ENCODE measurements around the gene FRMD4A.
"Not testable (repeated sequence)": the region's sequence is repeated elsewhere in the genome, so short reads cannot be mapped to it uniquely, and the experiment has no call there.

FRMD4A gene

DNA sequence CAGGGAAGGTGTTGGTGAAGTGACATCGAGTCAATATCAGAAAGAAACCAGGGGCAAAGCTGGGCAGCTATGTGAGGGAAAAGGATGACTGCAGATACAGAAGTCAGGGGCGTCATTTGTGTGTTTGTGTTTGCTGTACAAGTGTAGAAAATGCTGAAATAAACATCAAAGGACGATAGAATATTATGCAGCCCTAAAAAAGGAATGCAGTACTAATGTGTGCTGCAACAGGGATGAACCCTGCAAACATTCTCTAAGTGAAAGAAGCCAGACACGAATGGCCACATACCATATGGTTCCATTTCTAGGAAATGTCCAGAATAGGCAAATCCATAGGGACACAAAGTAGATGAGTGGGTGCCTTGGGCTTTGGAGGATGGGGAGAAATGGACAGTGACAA lies 610.0 kb downstream of the FRMD4A start:
- Histone ChIP-seq H3K36me3 (ENCODE audit: insufficient read depth, low read length) (peaks cover 7% of the 10 kb centered on the region; the same call in 1 of the 2 replicates), H3K9me3 (ENCODE audit: insufficient read depth, low read depth, low read length) (0 out of 2 replicates have a peak, but pooled peaks cover 2% of the 10 kb centered on the region), H3K27ac (ENCODE audit: low read depth, low read length) (no peak overlapping the region), H3K9ac (ENCODE audit: low read depth, low read length) (no peak overlapping the region), H3K4me3 (ENCODE audit: low read length) (no peak overlapping the region), H3K27me3 (ENCODE audit: insufficient read depth, low read length) (no peaks in the 10 kb centered on the region), H3K4me1 (ENCODE audit: insufficient read depth, low read length) (no peaks in the 10 kb centered on the region)
- WGBS, result 75% methylated on average over 4 of the region's 4 CpGs

DNA sequence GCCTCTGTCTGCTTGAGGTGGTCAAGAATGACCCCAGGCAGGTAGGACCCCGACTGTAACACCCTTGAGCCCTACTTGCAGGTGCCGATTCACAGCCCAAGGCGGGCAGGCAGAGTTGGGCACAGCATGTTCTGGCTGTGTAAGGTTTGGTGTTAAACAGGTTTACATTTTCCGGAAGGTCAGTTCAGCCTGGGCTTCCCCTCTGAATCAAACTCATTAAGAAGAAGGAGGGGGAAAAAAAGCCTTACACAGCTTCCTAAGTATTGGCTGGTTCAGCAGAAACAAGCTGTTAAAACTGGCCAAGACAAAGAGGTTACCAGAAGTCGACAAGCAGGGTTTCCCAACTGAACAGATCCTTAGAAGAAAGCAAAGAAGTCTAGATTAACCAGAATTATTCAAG lies 611.3 kb downstream of the FRMD4A start:
- peaks cover 3% of the 10 kb centered on the region; the same call in 1 of the 2 replicates for H3K36me3 ChIP-seq (ENCODE audit: insufficient read depth, low read length)
- H3K27me3 ChIP-seq (ENCODE audit: insufficient read depth, low read length), result no peaks in the 10 kb centered on the region
- no peak overlapping the region for H3K4me3 ChIP-seq (ENCODE audit: low read length)
- 92% methylated on average over 5 of the region's 5 CpGs for WGBS
- H3K27ac ChIP-seq (ENCODE audit: low read depth, low read length), result no peak overlapping the region
- H3K9ac ChIP-seq (ENCODE audit: low read depth, low read length), result no peak overlapping the region
- 0 out of 2 replicates have a peak, but pooled peaks cover 2% of the 10 kb centered on the region for H3K9me3 ChIP-seq (ENCODE audit: insufficient read depth, low read depth, low read length)
- no peaks in the 10 kb centered on the region for H3K4me1 ChIP-seq (ENCODE audit: insufficient read depth, low read length)

- Histone ChIP-seq H3K9ac (ENCODE audit: low read depth, low read length) (no peak overlapping the region), H3K4me3 (ENCODE audit: low read length) (no peak overlapping the region), H3K27me3 (ENCODE audit: insufficient read depth, low read length) (no peaks in the 10 kb centered on the region), H3K4me1 (ENCODE audit: insufficient read depth, low read length) (no peaks in the 10 kb centered on the region), H3K9me3 (ENCODE audit: insufficient read depth, low read depth, low read length) (0 out of 2 replicates have a peak, but pooled peaks cover 2% of the 10 kb centered on the region), H3K36me3 (ENCODE audit: insufficient read depth, low read length) (peaks cover 3% of the 10 kb centered on the region; the same call in 1 of the 2 replicates), H3K27ac (ENCODE audit: low read depth, low read length) (no peak overlapping the region)
- 98% methylated on average over 4 of the region's 4 CpGs for WGBS
Measured at GRCh38 chr10:13718820-13719219, 611.9 kb downstream of the FRMD4A start.

GRCh38 chr10:13717936-13718772 lies 612.6 kb downstream of the FRMD4A start:
- H3K36me3 ChIP-seq (ENCODE audit: insufficient read depth, low read length), result peaks cover 3% of the 10 kb centered on the region; the same call in 1 of the 2 replicates
- H3K4me1 ChIP-seq (ENCODE audit: insufficient read depth, low read length), result peaks cover 4% of the 10 kb centered on the region; the same call in 1 of the 2 replicates
- 0 out of 2 replicates have a peak, but pooled peaks cover 2% of the 10 kb centered on the region for H3K9me3 ChIP-seq (ENCODE audit: insufficient read depth, low read depth, low read length)
- H3K4me3 ChIP-seq (ENCODE audit: low read length), result no peak overlapping the region
- WGBS, result 91% methylated on average over 25 of the region's 26 CpGs
- no peak overlapping the region for H3K9ac ChIP-seq (ENCODE audit: low read depth, low read length)
- H3K27me3 ChIP-seq (ENCODE audit: insufficient read depth, low read length), result no peaks in the 10 kb centered on the region
- no peak overlapping the region for H3K27ac ChIP-seq (ENCODE audit: low read depth, low read length)

- Histone ChIP-seq H3K9me3 (ENCODE audit: insufficient read depth, low read depth, low read length) (0 out of 2 replicates have a peak, but pooled peaks cover 2% of the 10 kb centered on the region), H3K9ac (ENCODE audit: low read depth, low read length) (no peak overlapping the region), H3K4me1 (ENCODE audit: insufficient read depth, low read length) (peaks cover 10% of the 10 kb centered on the region; the same call in 1 of the 2 replicates), H3K27me3 (ENCODE audit: insufficient read depth, low read length) (no peaks in the 10 kb centered on the region), H3K36me3 (ENCODE audit: insufficient read depth, low read length) (peaks cover 3% of the 10 kb centered on the region; the same call in 1 of the 2 replicates), H3K27ac (ENCODE audit: low read depth, low read length) (no peak overlapping the region), H3K4me3 (ENCODE audit: low read length) (no peak overlapping the region)
- 92% methylated on average over 8 of the region's 8 CpGs for WGBS
Measured at GRCh38 chr10:13717571-13717935, 613.2 kb downstream of the FRMD4A start.

GRCh38 chr10:13716081-13717071 lies 614.3 kb downstream of the FRMD4A start:
- 92% methylated on average over 10 of the region's 10 CpGs for WGBS
- H3K4me1 ChIP-seq (ENCODE audit: insufficient read depth, low read length), result peaks cover 15% of the 10 kb centered on the region; the same call in 1 of the 2 replicates
- H3K27me3 ChIP-seq (ENCODE audit: insufficient read depth, low read length), result no peaks in the 10 kb centered on the region
- H3K9ac ChIP-seq (ENCODE audit: low read depth, low read length), result no peak overlapping the region
- H3K27ac ChIP-seq (ENCODE audit: low read depth, low read length), result no peak overlapping the region
- 0 out of 2 replicates have a peak, but pooled peaks cover 2% of the 10 kb centered on the region for H3K9me3 ChIP-seq (ENCODE audit: insufficient read depth, low read depth, low read length)
- peaks cover 3% of the 10 kb centered on the region; the same call in 1 of the 2 replicates for H3K36me3 ChIP-seq (ENCODE audit: insufficient read depth, low read length)
- no peak overlapping the region for H3K4me3 ChIP-seq (ENCODE audit: low read length)

GRCh38 chr10:13715596-13715995 lies 615.1 kb downstream of the FRMD4A start:
- not testable (repeated sequence) for H3K36me3 ChIP-seq (ENCODE audit: insufficient read depth, low read length); H3K27me3 ChIP-seq (ENCODE audit: insufficient read depth, low read length); H3K27ac ChIP-seq (ENCODE audit: low read depth, low read length); H3K9ac ChIP-seq (ENCODE audit: low read depth, low read length); H3K4me3 ChIP-seq (ENCODE audit: low read length); H3K9me3 ChIP-seq (ENCODE audit: insufficient read depth, low read depth, low read length)
- peaks cover 23% of the 10 kb centered on the region; the same call in 1 of the 2 replicates for H3K4me1 ChIP-seq (ENCODE audit: insufficient read depth, low read length)
- WGBS, result 90% methylated on average over 4 of the region's 5 CpGs

- Histone ChIP-seq H3K36me3 (ENCODE audit: insufficient read depth, low read length) (peaks cover 3% of the 10 kb centered on the region; the same call in 1 of the 2 replicates), H3K4me1 (ENCODE audit: insufficient read depth, low read length) (peaks cover 24% of the 10 kb centered on the region; the same call in 1 of the 2 replicates), H3K9ac (ENCODE audit: low read depth, low read length) (no peak overlapping the region), H3K27ac (ENCODE audit: low read depth, low read length) (no peak overlapping the region), H3K4me3 (ENCODE audit: low read length) (no peak overlapping the region), H3K27me3 (ENCODE audit: insufficient read depth, low read length) (no peaks in the 10 kb centered on the region), H3K9me3 (ENCODE audit: insufficient read depth, low read depth, low read length) (no peaks in the 10 kb centered on the region)
- WGBS, result 94% methylated on average over 5 of the region's 5 CpGs
Measured at GRCh38 chr10:13715100-13715499, 615.6 kb downstream of the FRMD4A start.

DNA sequence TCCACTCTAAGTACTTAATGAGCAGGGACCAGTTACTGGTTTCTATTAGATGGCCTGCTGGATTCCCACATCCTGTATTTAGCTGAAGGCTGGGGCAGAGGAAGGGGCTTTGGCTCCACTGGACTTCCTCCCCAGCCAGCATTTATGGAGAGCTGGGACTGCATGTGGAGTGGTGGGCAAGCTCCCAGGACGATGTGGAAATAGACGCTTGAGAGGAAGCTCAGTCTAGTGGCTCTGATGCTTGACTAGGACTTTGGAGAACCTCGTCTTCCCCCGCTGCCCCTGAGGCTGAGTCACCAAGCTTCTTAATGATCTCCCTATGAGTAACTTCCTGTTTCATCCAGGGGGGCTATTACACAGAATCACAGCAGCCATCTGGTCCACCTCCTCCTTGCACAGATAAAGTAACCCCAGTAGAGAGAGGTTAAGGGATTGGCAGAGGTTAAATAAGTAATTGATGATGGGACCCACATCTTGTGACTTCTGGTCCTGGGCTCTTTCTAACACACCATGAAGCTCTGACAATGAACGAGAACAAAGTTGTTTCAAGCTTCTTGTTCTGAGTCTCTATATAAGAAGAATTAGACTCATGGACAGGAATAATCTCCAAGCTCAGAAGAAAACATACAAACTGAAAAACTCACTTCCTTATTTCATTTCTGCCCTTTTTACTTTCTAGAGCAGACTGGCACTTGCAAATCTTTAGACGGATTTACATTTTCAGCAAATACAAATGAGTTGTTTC lies 617.7 kb downstream of the FRMD4A start:
- H3K27me3 ChIP-seq (ENCODE audit: insufficient read depth, low read length), result no peaks in the 10 kb centered on the region
- H3K9ac ChIP-seq (ENCODE audit: low read depth, low read length), result no peak overlapping the region
- no peaks in the 10 kb centered on the region; the same call in 1 of the 2 replicates for H3K36me3 ChIP-seq (ENCODE audit: insufficient read depth, low read length)
- H3K27ac ChIP-seq (ENCODE audit: low read depth, low read length), result no peak overlapping the region
- peaks cover 41% of the 10 kb centered on the region for H3K4me1 ChIP-seq (ENCODE audit: insufficient read depth, low read length)
- H3K4me3 ChIP-seq (ENCODE audit: low read length), result no peak overlapping the region
- no peaks in the 10 kb centered on the region for H3K9me3 ChIP-seq (ENCODE audit: insufficient read depth, low read depth, low read length)
- WGBS, result 57% methylated on average over 6 of the region's 6 CpGs

- H3K36me3 ChIP-seq (ENCODE audit: insufficient read depth, low read length), result no peaks in the 10 kb centered on the region; the same call in 1 of the 2 replicates
- WGBS, result 95% methylated on average over 4 of the region's 4 CpGs
- no peak overlapping the region for H3K9ac ChIP-seq (ENCODE audit: low read depth, low read length)
- H3K4me3 ChIP-seq (ENCODE audit: low read length), result no peak overlapping the region
- no peaks in the 10 kb centered on the region for H3K9me3 ChIP-seq (ENCODE audit: insufficient read depth, low read depth, low read length)
- no peak overlapping the region for H3K27ac ChIP-seq (ENCODE audit: low read depth, low read length)
- H3K27me3 ChIP-seq (ENCODE audit: insufficient read depth, low read length), result no peaks in the 10 kb centered on the region
- H3K4me1 ChIP-seq (ENCODE audit: insufficient read depth, low read length), result peaks cover 44% of the 10 kb centered on the region
Measured at GRCh38 chr10:13712476-13712836, 618.3 kb downstream of the FRMD4A start.

All from HUES64 (cell line).